Measurements from ENCODE around the gene KLHL1.

DNA sequence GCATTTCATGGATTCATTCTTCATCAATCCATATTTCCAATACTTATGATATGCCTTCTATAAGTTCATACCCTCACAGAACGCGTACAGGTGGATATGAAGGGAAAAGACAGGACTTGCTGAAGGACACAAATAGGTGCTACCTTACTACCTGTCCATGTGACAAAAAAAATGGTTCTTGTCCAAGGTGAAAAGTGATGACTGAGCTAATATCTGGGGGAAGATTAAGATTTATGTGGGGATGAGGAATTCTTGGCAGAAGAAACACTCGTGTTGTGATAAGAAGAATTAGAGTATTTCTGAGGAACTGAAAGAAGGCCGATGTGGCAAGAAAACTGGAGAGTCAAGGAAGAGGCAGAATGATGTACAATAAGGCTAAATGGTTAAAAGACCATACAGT lies 357.0 kb downstream of the KLHL1 start:
- TF ChIP-seq EZH2phosphoT487 (IDR thresholded peaks at IDR 0.05; ENCODE audit: insufficient read depth, low read depth) (no peak), EZH2 (IDR thresholded peaks at IDR 0.05; ENCODE audit: insufficient read depth, poor library complexity, severe bottlenecking) (no peak)

Data from GM23248 (cell line).